HG03521 (cell line): ENCODE results near the gene WSCD2.

ENCODE experiments used
- ATAC-seq: cut with Tn5 transposase; IDR thresholded peaks from one replicate; pipeline ENCODE4 v1.9.1; 2021; ENCODE audit warnings: mild to moderate bottlenecking, moderate library complexity; ENCODE audit not compliant: unreplicated experiment

Gene WSCD2

GRCh38 chr12:108257610-108258106 is 128.6 kb downstream of the WSCD2 start:
- ATAC-seq, result no peak

- ATAC-seq, result no peak
Observed at GRCh38 chr12:108260039-108260438, 131.0 kb downstream of the WSCD2 start.

- ATAC-seq, result no peak
Observed at GRCh38 chr12:108260969-108261368, 131.9 kb downstream of the WSCD2 start.

- ATAC-seq, result no peak
Observed at GRCh38 chr12:108265505-108265904, 136.4 kb downstream of the WSCD2 start.

DNA sequence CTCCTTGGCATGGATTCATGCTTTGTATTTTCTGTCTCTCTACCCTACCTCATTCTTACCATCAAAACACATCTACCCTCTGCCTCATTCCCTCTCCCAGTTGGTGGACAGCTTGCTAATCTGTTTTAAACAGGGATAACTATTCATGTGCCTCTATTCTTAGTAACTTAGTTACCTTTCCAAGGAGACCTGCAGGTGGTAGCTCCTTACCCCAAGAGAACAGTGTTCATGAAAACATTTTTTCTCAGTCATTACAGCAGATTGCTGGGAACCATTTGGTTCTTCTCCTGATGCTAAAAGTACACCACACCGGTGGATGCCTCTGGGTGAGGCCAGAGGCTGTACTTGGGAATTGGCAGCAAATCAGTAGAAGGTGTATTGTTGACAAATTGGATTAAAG is 137.0 kb downstream of the WSCD2 start:
- ATAC-seq, result no peak

DNA sequence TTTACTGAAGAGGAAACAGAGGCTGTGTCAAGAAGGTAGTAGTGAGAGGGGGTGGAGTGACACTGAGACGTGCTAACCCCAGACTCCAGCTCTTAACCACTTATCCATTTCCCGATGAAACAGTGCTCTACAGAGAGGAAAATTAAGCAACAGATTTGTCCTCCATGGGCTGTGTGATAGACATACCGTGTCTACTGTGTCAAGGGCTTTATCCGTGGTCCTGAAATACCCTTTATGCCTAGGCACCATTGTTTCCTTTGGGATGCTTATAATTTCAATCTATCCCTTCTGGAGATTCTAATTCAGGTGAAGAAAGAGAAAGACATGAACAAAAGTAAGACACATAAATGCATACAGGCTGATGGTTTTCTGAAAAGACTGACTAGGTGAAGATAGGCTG is 138.4 kb downstream of the WSCD2 start:
- ATAC-seq, result no peak

GRCh38 chr12:108268397-108268796 is 139.3 kb downstream of the WSCD2 start:
- ATAC-seq, result no peak

DNA sequence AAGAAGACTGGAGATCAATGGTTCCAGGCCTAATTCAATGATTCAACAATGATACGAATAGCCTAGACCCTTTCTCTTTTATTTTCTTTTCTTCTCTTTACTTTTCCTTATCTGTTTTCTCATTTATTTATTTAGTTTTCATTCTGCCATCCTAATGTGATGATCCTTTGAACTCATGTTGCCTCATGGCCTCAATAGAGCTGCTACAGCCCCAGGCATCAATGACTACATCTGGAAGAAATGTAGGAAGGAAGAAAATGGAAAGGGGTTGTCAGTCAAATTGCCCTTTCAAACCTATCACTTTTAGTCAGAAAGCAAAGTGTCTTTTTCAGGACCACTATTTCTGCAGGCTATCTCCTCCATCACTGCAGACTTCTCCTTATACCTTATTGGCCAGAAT is 140.1 kb downstream of the WSCD2 start:
- ATAC-seq, result no peak

DNA sequence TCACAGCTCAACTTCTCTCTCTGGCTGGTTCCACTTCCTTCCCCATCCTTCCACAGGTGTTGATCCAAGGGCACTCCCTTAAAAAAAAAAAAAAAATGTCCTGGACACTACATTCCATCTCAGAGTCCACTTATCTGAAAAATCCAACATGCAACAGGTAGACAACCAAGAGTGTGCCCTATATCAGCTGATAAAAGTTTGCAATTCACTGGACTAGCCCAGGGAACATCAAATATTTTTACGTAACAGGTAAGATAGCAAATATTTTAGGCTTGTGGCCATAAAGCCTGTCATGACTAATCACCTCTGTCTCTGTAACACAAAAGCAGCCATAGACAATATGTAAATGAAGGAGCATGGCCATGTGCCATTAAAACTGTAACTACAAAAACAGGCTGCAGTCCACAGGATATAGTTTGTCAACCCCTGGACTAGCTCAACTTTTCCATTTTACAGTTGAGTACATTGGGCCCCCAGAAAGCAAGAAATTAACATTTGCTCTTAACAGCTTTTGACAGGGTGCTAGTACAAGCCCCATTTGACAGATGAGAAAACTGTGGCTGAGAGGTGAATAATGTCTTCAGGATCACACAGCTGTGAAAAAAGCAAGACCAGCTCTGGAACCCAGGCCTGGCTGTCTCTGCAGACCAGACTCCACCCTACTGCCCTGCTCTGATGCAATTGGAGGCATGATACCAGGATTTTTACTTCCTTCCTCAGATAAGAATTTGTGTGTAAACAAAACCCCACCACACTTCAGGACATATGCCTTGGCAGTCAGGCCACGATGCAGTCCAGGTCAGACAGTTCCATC is 141.2 kb downstream of the WSCD2 start:
- ATAC-seq, result no peak

GRCh38 chr12:108270849-108271143 is 141.7 kb downstream of the WSCD2 start:
- ATAC-seq, result no peak

DNA sequence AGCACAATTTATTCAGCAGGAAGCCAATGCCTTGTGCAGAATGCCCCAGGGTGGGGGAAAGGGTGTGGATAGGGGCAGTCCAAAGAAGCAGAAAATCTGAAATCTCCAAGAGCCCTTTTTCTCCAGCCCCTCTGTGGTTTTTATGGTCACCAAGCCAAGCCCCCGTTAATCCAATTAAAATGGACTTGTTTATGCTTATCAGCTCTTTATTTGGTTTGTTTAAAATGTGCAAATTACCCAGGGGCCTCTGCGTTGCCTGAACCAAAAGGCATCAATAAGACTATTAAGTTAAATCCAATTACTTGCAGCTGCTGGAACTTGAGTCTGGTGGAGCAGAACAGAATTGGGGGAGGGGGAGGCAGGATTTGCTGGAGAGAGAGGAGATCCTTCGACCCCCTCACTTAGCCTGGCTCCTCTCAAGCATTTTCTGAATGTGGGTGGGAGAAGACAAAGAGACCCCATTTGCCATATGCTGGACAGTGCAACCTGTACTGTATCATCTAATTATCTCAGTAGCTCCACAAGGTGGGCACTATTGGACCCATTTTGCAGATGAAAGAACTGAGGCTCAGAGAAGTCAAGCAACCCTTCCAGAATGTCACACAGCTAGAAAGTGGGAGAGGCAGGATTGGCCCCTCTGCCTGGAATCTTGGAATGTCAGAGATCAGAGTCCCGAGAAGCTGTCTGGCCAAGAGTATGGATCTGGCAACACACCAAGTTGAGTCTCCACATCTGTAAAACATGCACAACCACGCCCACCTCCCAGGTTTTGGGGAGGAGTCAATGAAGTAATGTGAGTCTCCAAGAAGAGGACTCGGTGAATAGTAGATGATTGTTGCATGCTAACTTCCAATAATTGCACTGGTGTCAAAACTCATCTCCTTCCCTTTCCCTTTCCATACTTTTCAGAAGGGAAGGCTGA is 143.1 kb downstream of the WSCD2 start:
- no peak for ATAC-seq

- ATAC-seq, result no peak
Observed at GRCh38 chr12:108273217-108273616, 144.1 kb downstream of the WSCD2 start.

DNA sequence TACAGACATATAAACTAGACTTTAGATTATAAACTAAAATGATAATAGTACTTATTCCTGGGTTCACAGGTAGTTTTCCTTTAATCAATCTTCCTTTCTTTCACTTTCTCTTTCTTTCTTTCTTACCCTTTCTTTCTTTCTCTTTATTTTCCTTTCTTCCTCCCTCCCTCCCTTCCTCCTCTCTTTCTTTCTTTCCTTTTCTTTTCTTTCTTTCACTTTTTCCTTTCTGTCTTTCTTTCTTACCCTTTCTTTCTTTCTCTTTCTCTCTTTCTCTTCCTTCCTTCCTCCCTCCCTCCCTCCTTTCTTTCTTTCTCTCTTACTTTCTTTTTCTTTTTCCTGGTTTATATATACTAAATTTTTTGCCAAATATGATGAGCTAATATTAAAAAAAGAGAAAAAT is 148.5 kb downstream of the WSCD2 start:
- ATAC-seq, result no peak

DNA sequence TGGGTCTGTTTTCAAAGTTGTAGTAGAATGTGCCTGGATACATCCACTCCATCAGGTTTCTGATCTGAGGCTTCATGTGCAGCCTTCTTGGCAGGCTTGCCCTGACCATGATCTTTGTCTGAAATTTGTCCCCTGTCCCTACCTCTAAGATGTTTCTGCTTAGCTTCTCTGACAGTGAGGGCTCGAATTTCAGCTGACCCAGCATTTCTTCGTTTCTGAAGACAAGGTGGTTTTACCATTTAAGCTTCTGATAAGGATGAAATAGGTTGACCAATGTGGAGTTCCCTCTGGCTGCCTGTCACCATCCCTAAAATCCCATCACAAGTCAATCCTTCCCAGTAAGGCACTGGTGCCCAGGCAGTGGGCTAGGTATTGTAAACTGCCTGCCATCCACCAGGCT is 153.1 kb downstream of the WSCD2 start:
- ATAC-seq, result no peak

GRCh38 chr12:108282676-108283075 is 153.6 kb downstream of the WSCD2 start:
- no peak for ATAC-seq

DNA sequence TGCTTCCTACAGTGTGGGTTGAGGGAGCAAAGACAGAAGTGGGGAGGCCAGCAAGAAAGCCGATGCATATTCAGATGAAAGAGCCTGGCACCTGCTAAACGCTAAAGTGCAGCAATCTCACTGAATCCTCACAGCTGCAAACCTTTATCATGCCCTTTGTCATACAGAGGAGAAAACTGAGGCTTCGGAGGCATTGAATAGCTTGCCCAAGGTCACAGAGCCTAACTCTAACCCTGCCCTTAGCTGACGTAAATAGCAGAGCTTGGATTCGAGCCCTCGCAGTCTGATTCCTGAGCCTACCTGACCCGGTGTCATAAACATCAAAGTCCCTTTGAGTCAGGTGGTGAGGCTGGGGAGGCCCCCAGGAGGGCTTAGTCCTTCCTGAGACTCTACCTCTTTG is 155.1 kb downstream of the WSCD2 start:
- no peak for ATAC-seq

DNA sequence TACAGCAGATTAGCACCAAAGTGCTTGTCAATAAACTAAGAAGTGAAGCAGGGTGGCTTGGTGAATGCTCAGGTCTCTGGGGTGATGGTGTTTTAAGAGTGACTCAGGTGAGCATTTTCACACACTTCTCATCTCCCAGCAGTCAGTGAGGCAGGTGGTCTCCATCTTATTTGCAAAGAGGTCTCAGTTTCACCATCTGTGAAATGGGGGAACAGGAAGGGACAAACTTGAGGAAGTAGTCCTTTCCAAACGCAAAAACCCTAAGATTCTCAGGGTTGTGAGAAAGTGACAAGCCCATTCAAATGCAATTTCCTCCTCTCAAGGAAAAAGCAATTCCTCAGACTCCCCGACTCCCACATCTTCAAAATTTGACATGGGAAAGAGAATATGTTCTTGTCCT is 155.9 kb downstream of the WSCD2 start:
- no peak for ATAC-seq

- no peak for ATAC-seq
Observed at GRCh38 chr12:108287227-108287626, 158.1 kb downstream of the WSCD2 start.

DNA sequence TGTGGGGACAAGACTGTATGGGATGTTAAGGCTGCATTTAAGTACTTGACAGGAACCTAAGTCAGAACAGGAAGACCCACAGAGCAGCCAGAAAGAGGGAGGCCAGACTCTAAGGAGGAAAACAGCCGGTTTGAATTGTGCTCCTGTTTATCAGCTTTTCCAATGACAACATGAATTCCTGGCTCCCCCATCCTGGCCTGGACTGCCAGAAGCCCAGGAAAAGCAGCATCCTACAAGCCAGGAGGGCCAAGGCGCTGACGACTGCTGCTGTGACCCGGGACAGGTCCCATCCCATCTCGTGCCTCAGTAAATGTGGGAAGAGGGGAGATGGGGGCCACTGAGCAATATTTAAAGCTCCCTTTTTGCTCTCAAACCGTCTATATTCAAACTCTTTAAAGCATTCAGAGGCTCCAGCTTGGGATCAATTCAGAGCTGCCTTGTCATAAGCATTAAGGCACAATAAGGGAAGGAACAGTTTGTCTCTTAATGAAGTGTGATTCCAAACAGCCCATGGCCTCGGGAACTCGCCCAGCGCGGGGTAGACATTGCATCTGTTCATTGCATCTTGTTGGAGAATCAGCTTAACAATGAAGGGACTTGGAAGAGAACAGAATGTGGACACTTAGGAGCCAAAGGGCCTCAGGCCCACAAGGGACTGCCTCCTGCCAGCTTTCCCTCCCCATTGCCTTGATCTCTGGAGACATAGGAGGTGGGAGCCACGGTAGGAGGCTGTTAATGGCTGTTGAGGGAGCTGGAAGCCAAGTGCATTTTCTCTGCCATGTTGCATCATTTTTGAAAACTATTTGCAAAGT is 160.5 kb downstream of the WSCD2 start:
- ATAC-seq, result no peak

DNA sequence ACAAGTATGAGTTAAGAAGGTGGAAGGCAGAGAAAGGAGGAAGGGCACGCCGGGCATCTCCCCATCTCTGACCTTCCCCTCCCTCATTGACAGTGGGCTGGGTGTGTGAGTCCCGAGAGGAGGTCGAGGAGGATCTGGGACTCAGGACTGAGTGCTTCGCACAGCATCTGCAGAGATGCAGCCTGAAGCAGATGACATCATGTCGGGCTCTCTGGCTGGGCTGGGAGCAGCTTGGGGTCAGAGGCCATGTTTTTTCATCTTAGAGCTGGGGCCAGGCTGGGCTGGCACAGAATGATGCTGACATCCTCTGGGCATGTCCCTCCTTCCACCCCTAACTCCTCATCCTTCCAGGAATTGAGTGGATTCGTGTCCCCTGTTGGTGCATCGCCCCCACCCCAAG is 166.6 kb downstream of the WSCD2 start:
- ATAC-seq, result no peak

GRCh38 chr12:108296945-108297344 is 167.9 kb downstream of the WSCD2 start:
- no peak for ATAC-seq
